Measurements from ENCODE around the gene UBC.
"Not testable (repeated sequence)": the region's sequence is repeated elsewhere in the genome, so short reads cannot be mapped to it uniquely, and the experiment has no call there.

The UBC gene

GRCh38 chr12:124923905-124924734 lies 9.7 kb upstream of the UBC start:
- Histone ChIP-seq H3K4me1 (ENCODE audit: control insufficient read depth, insufficient read depth, low read length) (peaks cover 10% of the 10 kb centered on the region), H3K27me3 (ENCODE audit: control insufficient read depth, insufficient read depth, low read length, poor library complexity, severe bottlenecking) (no peaks in the 10 kb centered on the region), H3K9me3 (ENCODE audit: control insufficient read depth, low read length) (no peaks in the 10 kb centered on the region), H3K36me3 (ENCODE audit: control insufficient read depth, insufficient read depth, low read length) (no peaks in the 10 kb centered on the region), H3K27ac (ENCODE audit: insufficient read depth, low read depth, low read length, poor library complexity, severe bottlenecking) (peak overlapping the region; percentile 61), H3K4me3 (ENCODE audit: insufficient read depth, low read depth, low read length) (no peak overlapping the region)
- WGBS, 2 experiments: 48 to 49% methylated on average over 12 of the region's 12 CpGs

GRCh38 chr12:124921200-124922031 lies 7.0 kb upstream of the UBC start:
- H3K27ac ChIP-seq (ENCODE audit: insufficient read depth, low read depth, low read length, poor library complexity, severe bottlenecking): no peak overlapping the region
- H3K9me3 ChIP-seq (ENCODE audit: control insufficient read depth, low read length): no peaks in the 10 kb centered on the region
- WGBS, 2 experiments: 17 to 20% methylated on average over 15 to 16 of the region's 16 CpGs
- H3K27me3 ChIP-seq (ENCODE audit: control insufficient read depth, insufficient read depth, low read length, poor library complexity, severe bottlenecking): no peaks in the 10 kb centered on the region
- H3K4me3 ChIP-seq (ENCODE audit: insufficient read depth, low read depth, low read length): no peak overlapping the region
- peaks cover 23% of the 10 kb centered on the region for H3K4me1 ChIP-seq (ENCODE audit: control insufficient read depth, insufficient read depth, low read length)
- no peaks in the 10 kb centered on the region for H3K36me3 ChIP-seq (ENCODE audit: control insufficient read depth, insufficient read depth, low read length)

GRCh38 chr12:124920353-124920935 lies 6.0 kb upstream of the UBC start:
- Histone ChIP-seq H3K9me3 (ENCODE audit: control insufficient read depth, low read length) (no peaks in the 10 kb centered on the region), H3K27me3 (ENCODE audit: control insufficient read depth, insufficient read depth, low read length, poor library complexity, severe bottlenecking) (no peaks in the 10 kb centered on the region), H3K4me1 (ENCODE audit: control insufficient read depth, insufficient read depth, low read length) (peaks cover 33% of the 10 kb centered on the region), H3K36me3 (ENCODE audit: control insufficient read depth, insufficient read depth, low read length) (no peaks in the 10 kb centered on the region), H3K4me3 (ENCODE audit: insufficient read depth, low read depth, low read length) (no peak overlapping the region), H3K27ac (ENCODE audit: insufficient read depth, low read depth, low read length, poor library complexity, severe bottlenecking) (peak overlapping the region; percentile 19)
- WGBS, 2 experiments: 64 to 70% methylated on average over 3 of the region's 4 CpGs

- Histone ChIP-seq H3K9me3 (ENCODE audit: control insufficient read depth, low read length) (no peaks in the 10 kb centered on the region), H3K4me3 (ENCODE audit: insufficient read depth, low read depth, low read length) (no peak overlapping the region), H3K4me1 (ENCODE audit: control insufficient read depth, insufficient read depth, low read length) (peaks cover 38% of the 10 kb centered on the region), H3K36me3 (ENCODE audit: control insufficient read depth, insufficient read depth, low read length) (peaks cover under 1% of the 10 kb centered on the region), H3K27ac (ENCODE audit: insufficient read depth, low read depth, low read length, poor library complexity, severe bottlenecking) (no peak overlapping the region), H3K27me3 (ENCODE audit: control insufficient read depth, insufficient read depth, low read length, poor library complexity, severe bottlenecking) (peaks cover 2% of the 10 kb centered on the region)
- 49 to 52% methylated on average over 17 of the region's 17 CpGs for WGBS, 2 experiments
Observed at GRCh38 chr12:124919521-124920352, 5.3 kb upstream of the UBC start.

GRCh38 chr12:124918622-124918988 lies 4.2 kb upstream of the UBC start:
- 93 to 94% methylated on average over 3 of the region's 3 CpGs for WGBS, 2 experiments
- H3K27me3 ChIP-seq (ENCODE audit: control insufficient read depth, insufficient read depth, low read length, poor library complexity, severe bottlenecking): peaks cover 13% of the 10 kb centered on the region
- not testable (repeated sequence) for H3K9me3 ChIP-seq (ENCODE audit: control insufficient read depth, low read length); H3K27ac ChIP-seq (ENCODE audit: insufficient read depth, low read depth, low read length, poor library complexity, severe bottlenecking); H3K4me3 ChIP-seq (ENCODE audit: insufficient read depth, low read depth, low read length)
- peaks cover 12% of the 10 kb centered on the region for H3K36me3 ChIP-seq (ENCODE audit: control insufficient read depth, insufficient read depth, low read length)
- peaks cover 49% of the 10 kb centered on the region for H3K4me1 ChIP-seq (ENCODE audit: control insufficient read depth, insufficient read depth, low read length)

- Histone ChIP-seq H3K4me3 (ENCODE audit: insufficient read depth, low read depth, low read length) (peak overlapping the region; percentile 17), H3K27me3 (ENCODE audit: control insufficient read depth, insufficient read depth, low read length, poor library complexity, severe bottlenecking) (peaks cover 15% of the 10 kb centered on the region), H3K9me3 (ENCODE audit: control insufficient read depth, low read length) (no peaks in the 10 kb centered on the region), H3K4me1 (ENCODE audit: control insufficient read depth, insufficient read depth, low read length) (peaks cover 52% of the 10 kb centered on the region), H3K36me3 (ENCODE audit: control insufficient read depth, insufficient read depth, low read length) (peaks cover 15% of the 10 kb centered on the region), H3K27ac (ENCODE audit: insufficient read depth, low read depth, low read length, poor library complexity, severe bottlenecking) (peak overlapping the region; percentile 100)
- WGBS, 2 experiments: 76 to 86% methylated on average over 8 to 12 of the region's 12 CpGs
Observed at GRCh38 chr12:124917841-124918621, 3.6 kb upstream of the UBC start.

- Histone ChIP-seq H3K4me3 (ENCODE audit: insufficient read depth, low read depth, low read length) (peak overlapping the region; percentile 17), H3K27me3 (ENCODE audit: control insufficient read depth, insufficient read depth, low read length, poor library complexity, severe bottlenecking) (peaks cover 15% of the 10 kb centered on the region), H3K36me3 (ENCODE audit: control insufficient read depth, insufficient read depth, low read length) (peaks cover 15% of the 10 kb centered on the region), H3K27ac (ENCODE audit: insufficient read depth, low read depth, low read length, poor library complexity, severe bottlenecking) (peak overlapping the region; percentile 100), H3K9me3 (ENCODE audit: control insufficient read depth, low read length) (no peaks in the 10 kb centered on the region), H3K4me1 (ENCODE audit: control insufficient read depth, insufficient read depth, low read length) (peaks cover 52% of the 10 kb centered on the region)
- WGBS, 2 experiments: 1% methylated on average over 18 to 19 of the region's 19 CpGs
Observed at GRCh38 chr12:124917135-124917840, 2.8 kb upstream of the UBC start.

- Histone ChIP-seq H3K9me3 (ENCODE audit: control insufficient read depth, low read length) (no peaks in the 10 kb centered on the region), H3K27me3 (ENCODE audit: control insufficient read depth, insufficient read depth, low read length, poor library complexity, severe bottlenecking) (peaks cover 15% of the 10 kb centered on the region), H3K36me3 (ENCODE audit: control insufficient read depth, insufficient read depth, low read length) (peaks cover 17% of the 10 kb centered on the region), H3K27ac (ENCODE audit: insufficient read depth, low read depth, low read length, poor library complexity, severe bottlenecking) (peak overlapping the region; percentile 100), H3K4me3 (ENCODE audit: insufficient read depth, low read depth, low read length) (peak overlapping the region; percentile 4), H3K4me1 (ENCODE audit: control insufficient read depth, insufficient read depth, low read length) (peaks cover 52% of the 10 kb centered on the region)
- WGBS, 2 experiments: 37 to 43% methylated on average over 5 of the region's 5 CpGs
Observed at GRCh38 chr12:124916374-124917134, 2.1 kb upstream of the UBC start.
